ENCODE data around the gene NUDT3. TPM values are rescaled to one million over a fixed set of nuclear protein-coding genes. Genes with fewer than 3 reads are reported as not detected.
"Not testable (repeated sequence)": the region's sequence is repeated elsewhere in the genome, so short reads cannot be mapped to it uniquely, and the experiment has no call there.

NUDT3 gene
- total RNA-seq, 1 donor from 2014 or later, result 18.7 TPM

DNA sequence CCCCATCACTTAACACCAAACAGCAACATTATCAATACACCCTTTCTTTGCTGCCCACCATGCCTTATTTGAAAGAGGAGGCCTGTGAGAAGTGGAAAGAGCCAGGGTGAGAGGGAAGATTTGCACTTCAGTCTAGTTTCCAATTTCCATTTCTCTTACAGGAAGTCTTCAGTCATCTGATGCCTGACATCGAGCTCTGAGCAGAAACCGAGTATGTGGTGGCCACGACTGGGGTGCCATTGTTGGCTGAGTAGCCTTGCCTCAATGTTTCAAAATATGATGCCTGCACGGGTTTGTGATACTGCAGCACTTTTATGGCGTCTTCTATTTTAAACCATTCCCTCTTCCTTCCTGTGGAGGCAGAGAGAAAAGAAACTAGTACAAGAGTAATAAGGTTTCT lies 103.9 kb downstream of the NUDT3 start:
- intact Hi-C loops (cut with micrococcal nuclease), result no loop called here

DNA sequence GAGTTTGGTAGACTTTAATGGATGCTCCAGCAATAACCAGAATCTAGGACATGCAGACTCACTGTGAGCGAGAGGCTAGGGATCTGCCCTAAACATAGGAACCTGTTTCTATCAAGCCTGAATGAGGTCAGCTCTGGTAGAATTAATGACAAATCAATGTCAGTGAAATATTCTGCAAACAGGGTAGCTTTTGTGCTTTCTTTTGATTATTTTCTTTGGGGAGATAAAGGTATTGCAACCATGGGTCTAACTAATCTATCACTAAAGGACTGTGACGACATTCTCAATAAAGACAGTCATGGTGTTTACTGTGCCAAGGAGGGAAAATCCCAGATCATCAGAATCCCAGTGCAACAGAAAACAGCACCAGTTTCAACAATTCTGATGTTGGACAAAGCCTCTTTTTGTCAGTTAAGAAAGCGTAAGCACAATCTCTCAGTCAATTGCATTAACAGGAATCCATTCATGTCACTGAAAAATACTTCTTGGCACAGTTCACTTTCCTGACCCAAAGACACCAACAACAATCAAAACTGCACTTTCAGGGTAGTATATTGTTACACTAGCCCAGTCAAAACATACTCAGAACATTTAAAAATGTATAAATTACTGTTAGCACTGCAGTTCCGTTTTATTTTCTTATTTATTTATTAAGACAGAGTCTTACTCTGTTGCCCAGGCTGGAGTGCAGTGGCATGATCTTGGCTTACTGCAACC lies 106.9 kb downstream of the NUDT3 start:
- intact Hi-C loops (cut with micrococcal nuclease), result no loop called here

DNA sequence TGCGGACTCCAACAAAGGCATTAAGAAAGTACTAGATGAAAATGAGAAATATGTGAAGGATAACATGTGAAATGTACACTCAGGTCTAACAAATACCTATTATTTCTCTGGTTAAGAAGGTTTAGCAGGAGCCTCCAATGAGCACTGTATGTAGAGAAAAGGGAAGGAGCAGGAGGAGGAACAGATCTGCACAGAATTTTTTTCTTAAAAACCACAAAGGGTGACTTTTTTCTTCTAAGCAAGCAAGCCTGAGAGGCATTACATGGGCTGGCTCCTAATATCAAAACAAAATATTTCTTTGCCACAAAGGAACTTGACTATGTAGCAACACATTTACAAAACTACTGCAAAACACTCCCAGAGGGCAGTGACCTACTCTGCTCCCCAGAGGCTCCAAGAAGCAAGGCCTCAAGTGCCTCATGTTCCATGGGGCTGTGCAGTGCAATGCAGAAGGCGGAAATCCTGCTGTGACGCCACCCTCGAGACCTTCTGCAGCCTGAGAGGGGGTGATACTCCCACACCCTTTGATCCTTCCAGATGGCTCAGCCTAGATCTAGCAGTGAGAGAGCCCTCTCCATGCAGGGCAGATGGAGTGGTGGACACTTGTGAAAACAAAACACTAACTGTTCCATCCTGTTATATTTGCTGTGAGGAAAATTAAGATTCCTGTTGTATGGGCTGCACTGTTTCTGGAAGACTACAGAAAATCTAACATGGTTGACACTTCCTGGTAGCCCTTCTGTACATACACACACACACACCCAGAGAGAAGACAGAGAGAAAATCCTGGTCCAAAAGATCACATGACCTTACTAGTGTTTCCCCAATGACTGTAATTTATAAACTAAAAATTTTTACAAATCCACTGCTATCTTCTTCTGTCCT lies 107.7 kb downstream of the NUDT3 start:
- intact Hi-C loops (cut with micrococcal nuclease), result no loop called here

DNA sequence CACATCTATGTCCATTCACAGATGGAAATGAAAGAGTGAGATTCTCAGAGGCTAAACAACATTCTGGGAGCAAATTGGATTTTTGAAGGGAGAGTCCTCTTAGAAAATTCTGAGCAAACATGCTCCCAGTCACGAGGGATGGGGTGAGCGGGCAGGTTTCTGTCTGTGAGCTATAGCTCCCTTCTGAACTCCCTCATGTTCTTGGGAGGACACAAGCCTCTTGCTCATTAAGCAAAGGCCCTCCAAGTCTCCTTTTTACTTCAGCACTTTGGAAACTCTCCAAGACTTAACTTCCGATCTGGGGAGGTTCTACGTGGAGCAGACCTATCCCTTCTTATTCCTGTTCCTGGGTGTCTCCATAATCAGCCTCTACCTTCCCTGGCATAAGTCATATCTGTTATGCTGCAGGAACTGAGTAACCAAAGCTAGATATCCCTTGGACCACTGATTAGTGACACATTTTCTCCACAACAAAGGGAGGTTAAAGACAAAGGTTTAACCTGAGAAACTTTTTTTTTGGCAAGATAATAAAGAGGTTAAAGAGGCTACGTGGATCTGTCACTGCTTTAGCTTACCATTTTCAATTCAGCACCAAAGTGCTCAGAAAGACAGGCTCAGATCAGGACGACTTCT lies 110.7 kb downstream of the NUDT3 start:
- intact Hi-C loops (cut with micrococcal nuclease), result no loop called here

DNA sequence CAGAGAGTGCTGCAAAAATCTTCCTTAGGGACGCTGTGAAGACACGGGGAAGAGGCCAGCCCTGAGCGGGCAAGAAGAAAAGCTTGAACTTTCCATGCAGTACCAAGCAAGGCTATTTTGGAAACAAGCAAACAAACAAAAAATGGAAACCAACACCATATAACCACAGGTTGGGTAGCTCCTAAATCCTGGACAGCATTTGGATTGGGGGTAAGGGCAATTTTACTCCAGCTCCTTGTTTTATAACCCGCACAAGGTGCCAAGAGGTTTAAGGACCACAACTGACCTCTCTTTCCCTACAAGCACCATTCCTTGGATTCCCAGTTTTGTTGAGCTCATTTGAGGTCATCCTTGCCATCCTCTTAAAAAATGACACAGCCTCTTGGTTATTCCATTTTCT lies 112.3 kb downstream of the NUDT3 start:
- intact Hi-C loops (cut with micrococcal nuclease), result no loop called here

DNA sequence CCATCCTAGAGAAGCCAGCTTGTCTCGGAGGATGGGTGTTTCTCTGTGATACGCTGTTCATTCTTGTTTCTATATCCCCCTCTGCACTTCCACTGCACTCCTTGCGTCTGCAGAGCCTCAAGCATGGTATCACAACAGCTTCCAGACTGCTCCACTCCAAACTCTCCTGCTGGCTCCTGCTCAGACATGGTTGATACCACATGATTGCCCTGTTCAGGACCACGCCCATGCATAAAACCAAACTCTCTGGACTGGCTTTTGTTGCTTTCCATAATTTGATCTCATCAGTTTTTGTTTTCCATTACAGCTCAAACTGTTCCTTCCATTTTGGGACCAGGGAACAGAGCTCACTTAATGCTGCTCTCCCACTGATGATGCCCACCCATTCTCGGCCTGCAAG lies 113.6 kb downstream of the NUDT3 start:
- intact Hi-C loops (cut with micrococcal nuclease), result no loop called here

DNA sequence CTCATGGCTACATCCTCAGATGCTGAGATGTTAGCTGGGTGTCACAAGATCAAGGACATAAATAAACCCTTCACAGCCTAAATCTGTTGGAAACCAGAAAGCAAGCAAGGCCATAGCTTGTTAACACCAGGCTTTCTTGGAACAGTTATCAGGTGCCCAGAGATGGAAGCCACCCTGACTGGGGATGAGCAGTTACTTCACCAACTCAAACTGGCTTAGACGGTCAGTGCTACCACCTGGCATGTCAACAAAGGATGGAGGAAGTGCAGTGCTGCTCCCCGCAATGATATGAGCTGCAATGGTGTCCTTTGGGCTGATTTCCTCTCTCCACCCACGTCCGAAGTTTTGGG lies 114.7 kb downstream of the NUDT3 start:
- intact Hi-C loops (cut with micrococcal nuclease), result no loop called here

DNA sequence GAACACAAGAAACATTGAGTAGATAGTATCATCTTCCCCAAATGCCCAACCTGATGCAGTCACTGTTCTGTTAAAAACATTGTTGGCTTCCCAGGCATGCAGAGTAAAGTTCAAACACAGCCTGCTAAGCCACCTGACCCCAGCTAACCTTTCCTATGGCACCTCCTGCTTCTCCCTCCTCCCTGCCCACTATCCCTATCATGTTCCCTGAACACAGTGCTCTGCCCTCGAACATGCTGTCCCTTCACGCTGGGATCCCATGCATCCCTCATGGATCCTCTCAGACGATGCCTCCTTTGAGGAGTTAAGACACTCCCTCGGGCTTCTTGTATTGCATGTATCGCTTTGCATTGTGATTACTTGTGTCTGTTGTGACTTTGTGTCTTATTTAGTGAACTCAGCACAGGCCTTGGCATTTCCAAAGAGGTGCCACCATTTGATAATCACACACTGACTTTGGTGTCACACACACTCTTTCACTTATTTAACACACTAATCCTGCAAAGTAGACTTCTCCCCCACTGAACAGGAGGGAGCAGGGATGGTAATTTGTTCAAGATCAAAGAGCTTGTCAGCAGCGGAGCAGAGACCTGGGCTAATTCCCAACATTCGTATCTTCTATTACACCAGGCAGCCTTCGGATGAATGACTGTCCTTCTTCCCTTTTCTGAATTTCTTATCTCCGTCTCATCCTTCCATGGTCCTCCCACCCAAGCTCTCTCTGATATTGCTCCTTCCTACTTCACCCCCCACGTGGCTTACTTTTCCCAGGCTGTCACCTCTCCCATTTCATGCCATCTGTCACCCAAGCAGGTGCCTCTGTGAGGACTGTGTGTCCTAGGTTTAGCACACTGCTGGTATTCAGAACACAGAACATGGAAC lies 115.3 kb downstream of the NUDT3 start:
- intact Hi-C loops (cut with micrococcal nuclease), result no loop called here

DNA sequence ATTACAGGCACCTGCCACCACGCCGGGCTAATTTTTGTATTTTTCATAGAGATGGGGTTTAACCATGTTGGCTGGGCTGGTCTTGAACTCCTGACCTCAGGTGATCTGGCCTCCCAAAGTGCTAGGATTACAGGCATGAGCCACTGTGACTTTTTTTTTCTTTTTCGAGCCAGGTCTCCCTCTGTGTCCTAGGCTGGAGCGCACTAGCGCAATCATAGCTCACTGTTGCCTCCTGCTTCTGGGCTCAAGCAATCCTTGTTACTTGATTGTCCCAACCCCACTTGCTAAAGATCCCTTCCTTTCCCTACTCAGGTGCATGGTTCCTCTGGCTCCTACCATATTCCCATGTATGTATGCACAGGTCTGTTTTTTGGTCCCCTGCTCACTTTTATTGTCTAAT lies 116.3 kb downstream of the NUDT3 start:
- intact Hi-C loops (cut with micrococcal nuclease), result no loop called here

DNA sequence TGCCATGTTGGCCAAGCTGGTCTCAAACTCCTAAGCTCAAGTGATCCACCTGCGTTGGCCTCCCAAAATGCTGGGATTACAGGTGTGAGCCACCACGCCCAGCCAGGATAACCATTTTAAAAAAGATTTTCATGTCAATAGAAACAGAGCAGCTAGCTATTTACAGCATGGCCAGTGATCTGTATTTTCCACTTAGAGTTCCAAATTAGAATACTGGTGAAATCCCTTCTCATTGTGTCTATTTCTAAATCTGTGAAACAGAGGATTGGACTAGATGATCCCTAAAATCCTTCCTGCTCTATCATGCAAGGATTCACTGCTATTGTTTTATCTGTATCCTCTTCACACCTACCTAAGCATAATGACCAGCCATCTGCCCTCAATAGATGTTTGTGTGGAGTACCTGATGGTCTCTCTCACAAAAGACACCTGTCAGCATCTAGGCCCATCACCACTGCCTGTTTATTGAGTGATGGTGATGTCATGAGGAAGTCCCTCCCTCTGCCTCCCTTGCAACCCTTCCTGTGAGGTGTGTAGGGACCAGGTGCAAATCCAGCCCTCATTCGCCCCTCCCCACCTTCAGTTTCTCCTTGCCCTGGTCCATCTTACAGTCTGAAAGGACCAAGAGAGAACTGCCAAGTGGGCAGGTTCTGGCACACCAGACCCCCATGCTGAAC lies 117.2 kb downstream of the NUDT3 start:
- intact Hi-C loops (cut with micrococcal nuclease), result no loop called here

DNA sequence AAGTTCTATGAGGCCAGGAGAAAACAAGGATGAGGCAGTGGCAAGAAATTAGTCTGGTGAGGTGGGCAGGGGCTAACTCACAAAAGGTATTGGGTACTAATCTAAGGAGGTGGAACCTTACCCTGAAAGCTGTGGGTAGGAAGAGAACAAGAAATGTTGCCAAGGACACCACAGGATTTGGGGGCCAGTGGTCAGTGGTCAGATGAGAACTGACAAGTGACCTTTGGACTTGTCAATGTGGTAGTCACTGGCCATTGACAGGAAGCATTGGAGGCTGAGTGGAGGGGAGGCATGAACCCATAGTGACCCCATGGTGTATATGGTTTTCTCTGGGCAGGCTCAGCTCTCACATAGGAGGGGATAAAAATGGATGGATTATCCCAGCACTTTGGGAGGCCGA lies 118.3 kb downstream of the NUDT3 start:
- intact Hi-C loops (cut with micrococcal nuclease), result no loop called here

DNA sequence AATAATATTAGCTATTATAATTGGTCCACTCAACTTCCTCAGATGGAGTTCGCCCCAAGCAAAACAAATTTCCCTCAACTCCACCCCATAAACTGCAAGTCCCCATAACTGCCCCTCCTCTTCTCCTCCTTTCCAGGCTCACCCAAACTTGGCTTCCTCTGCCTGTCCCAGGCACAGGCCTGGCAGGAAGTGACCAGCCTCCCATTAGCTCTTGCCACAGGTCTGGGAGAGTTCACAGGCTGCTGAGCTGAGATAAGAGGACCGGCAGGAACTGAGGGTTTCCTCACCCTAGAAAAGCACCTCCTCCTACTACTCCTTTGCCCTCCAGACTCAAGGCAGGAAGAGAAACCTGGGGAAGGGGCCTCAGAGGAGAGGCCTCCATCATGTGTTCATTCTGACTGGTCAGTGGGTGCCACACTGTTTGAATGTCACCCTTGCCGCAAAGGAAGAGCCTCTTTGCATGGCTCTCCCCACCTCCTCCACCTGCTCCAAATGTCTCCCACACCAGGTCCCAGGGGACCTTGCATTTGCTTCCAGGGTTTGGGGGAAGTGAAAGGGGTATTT lies 119.1 kb downstream of the NUDT3 start:
- intact Hi-C loops (cut with micrococcal nuclease), result no loop called here

DNA sequence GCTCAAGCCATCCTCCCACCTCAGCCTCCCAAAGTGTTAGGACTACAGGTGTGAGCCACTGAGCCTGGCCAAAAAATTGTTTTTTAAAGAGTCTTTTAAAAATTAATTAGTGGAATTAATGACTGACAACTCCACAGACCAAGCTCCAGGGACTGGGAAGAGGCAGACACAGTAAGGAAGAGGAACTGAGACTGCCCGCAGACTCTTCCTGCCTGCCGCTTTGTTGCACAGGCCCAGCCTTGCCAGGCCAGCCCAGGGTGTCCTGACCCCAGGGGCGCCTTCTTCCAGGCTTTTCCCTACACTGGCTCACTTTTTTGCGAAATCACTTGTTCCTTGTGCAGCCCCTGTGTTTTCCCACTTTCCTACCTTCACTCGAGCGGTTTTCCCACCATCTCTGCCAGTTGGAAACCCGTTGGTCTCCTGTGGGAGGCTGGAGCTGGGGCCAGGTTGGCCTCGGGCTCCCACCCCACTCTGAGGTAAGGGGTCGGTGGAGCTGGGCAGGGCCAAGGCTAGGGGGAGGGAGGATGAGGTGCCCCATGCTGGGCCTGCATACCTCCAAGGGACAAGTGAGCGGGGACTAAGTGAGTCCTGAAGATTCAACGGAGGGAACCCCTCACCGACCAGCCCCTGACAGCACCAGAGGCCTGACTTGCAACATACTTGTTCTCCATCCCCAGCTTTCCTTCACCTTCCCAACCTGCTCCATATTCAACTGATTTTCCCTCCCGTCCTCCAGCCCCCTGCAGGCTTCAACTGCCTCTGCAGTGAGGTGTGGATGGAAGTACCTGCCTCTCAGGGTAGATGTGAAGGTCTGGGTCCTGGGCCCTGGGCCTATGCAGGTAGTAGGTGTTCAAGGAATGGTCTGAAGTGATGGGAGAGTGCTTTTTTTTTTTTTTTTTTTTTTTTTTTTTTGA lies 120.2 kb downstream of the NUDT3 start:
- intact Hi-C loops (cut with micrococcal nuclease), result no loop called here

DNA sequence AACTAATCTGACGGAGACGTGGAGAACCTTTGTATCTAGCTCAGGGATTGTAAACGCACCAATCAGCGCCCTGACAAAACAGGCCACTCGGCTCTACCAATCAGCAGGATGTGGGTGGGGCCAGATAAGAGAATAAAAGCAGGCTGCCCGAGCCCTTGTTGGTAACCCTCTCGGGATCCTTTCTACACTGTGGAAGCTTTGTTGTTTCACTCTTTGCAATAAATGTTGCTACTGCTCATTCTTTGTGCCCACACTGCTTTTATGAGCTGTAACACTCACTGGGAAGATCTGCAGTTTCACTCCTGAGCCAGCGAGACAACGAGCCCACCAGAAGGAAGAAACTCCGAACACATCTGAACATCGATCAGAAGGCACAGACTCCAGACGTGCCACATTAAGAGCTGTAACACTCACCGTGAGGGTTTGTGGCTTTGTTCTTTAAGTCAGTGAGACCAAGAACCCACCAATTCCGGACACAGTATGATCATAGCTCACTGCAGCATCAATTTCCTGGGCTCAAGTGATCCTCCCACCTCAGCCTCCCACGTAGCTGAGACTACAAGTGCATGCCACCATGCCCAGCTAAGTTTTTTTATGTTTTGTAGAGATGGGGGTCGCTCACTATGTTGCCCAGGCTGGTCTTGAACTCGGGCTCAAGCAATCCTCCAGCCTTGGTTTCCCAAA lies 122.7 kb downstream of the NUDT3 start:
- intact Hi-C loops (cut with micrococcal nuclease), result not testable (repeated sequence)

DNA sequence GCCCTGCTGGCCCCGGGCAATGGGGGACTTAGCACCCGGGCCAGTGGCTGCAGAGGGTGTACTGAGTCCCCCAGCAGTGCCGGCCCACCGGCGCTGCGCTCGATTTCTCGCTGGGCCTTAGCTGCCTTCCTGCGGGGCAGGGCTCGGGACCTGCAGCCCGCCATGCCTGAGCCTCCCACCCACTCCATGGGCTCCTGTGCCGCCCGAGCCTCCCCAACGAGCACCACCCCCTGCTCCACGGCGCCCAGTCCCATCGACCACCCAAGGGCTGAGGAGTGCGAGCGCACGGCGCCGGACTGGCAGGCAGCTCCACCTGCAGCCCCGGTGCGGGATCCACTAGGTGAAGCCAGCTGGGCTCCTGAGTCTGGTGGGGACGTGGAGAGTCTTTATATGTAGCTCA lies 123.3 kb downstream of the NUDT3 start:
- intact Hi-C loops (cut with micrococcal nuclease), result not testable (repeated sequence)

DNA sequence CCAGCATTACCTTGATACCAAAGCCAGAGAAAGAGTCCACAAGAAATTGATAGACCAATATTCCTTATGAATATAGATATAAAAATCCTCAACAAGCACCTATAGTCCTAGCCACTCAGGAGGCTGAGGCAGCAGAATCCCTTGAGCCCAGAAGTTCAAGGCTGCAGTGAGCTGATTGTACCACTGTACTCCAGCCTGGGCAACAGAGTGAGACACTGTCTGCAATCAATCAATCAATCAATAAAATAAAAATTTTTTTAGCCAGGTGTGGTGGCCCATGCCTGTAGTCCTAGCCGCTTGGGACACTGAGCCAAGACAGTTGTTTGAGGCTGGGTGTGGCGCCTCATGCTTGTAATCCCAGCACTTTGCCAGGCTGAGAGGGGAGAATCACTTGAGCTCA lies 124.7 kb downstream of the NUDT3 start:
- intact Hi-C loops (cut with micrococcal nuclease), result no loop called here

DNA sequence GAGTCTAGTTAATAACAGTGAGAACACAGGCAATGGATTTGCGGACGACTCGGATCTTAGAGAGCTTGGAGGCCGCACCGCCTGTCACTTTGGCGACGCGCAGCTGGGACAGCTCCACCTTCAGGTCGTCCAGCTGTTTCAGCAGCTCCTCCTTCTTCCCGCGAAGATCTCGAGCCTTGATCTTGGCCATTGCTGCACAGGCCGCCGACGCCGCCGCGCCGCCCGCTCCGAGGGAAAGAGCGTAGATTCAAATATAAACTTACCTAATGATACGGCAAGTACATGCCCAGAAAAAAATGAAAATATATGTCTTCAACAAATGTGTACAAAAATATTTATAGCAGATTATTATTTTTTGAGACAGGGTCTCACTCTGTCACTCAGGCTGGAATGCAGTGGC lies 129.0 kb downstream of the NUDT3 start:
- intact Hi-C loops (cut with micrococcal nuclease), result not testable (repeated sequence)

DNA sequence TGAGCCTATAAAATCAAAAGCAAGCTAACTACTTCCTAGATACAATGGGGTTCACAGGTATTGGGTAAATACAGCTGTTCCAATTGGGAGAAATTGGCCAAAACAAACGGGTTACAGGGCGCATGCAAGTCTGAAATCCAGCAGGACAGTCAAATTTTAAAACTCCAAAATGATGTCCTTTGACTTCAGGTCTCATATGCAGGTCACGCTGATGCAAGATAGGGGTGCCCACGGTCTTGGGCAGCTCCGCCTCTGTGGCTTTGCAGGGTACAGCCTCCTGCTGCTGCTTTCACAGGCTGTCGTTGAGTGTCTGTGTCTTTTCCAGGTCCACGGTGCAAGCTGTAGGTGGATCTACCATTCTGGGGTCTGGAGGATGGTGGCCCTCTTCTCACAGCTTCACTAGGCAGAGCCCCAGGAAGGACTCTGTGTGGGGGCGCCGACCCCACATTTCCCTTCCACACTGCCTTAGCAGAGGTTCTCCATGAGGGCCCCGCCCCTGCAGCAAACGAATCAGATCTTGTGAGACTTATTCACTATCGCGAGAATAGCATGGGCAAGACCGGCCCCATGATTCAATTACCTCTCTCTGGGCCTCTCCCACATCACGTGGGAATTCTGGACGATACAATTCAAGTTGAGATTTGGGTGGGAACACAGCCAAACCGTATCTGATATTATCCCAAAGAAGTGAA lies 131.7 kb downstream of the NUDT3 start:
- intact Hi-C loops (cut with micrococcal nuclease), result no loop called here

All from T-helper 2 cell treated with Interferon-gamma antibody and Interleukin-4, amounts not matched to agents 100 ng/mL and 5 ng/mL, for 36 hours (primary cell).